Ovary (tissue), 3 donors: ENCODE measurements around the gene CRYBG1.

ENCODE experiments used
- EP300 ChIP-seq: sonication (generic); formaldehyde crosslinking; IDR thresholded peaks from one replicate; pipeline ENCODE4 v1.6.1; 2017; ENCODE audit warnings: antibody characterized with exemption
- POLR2A ChIP-seq: fragments of 450-650 bp; IDR thresholded peaks from one replicate; pipeline ENCODE4 v1.6.1; 2017; ENCODE audit warnings: antibody characterized with exemption, mild to moderate bottlenecking, moderate library complexity
- TF ChIP-seq, protein P1 (sequence below), 3 donors: fragments of 450-650 bp in 2 of 3; fragments of 200-600 bp in 1 of 3; IDR thresholded peaks; one replicate each; pipeline versions ENCODE4 v1.5.1 to v1.8.0; 2016 to 2022; ENCODE audit warnings: antibody characterized with exemption in 3 of 3, mild to moderate bottlenecking in 1 of 3
- donor health status: DM: no; HTN: no; CAD: no.

GRCh38 chr6:106415921-106416320 lies 55.4 kb downstream of the CRYBG1 start:
- TF ChIP-seq, protein P1, sequence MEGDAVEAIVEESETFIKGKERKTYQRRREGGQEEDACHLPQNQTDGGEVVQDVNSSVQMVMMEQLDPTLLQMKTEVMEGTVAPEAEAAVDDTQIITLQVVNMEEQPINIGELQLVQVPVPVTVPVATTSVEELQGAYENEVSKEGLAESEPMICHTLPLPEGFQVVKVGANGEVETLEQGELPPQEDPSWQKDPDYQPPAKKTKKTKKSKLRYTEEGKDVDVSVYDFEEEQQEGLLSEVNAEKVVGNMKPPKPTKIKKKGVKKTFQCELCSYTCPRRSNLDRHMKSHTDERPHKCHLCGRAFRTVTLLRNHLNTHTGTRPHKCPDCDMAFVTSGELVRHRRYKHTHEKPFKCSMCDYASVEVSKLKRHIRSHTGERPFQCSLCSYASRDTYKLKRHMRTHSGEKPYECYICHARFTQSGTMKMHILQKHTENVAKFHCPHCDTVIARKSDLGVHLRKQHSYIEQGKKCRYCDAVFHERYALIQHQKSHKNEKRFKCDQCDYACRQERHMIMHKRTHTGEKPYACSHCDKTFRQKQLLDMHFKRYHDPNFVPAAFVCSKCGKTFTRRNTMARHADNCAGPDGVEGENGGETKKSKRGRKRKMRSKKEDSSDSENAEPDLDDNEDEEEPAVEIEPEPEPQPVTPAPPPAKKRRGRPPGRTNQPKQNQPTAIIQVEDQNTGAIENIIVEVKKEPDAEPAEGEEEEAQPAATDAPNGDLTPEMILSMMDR (IDR thresholded peaks at IDR 0.05), result no peak
- TF ChIP-seq EP300 (no peak), POLR2A (no peak)
